GM04504 (cell line): Measurements from ENCODE around the gene RIMBP2.

Source experiments
- DNase-seq: peaks from one replicate; pipeline ENCODE4 v3.0.0-alpha.2; 2012; ENCODE audit warnings: low read depth

Gene RIMBP2

DNA sequence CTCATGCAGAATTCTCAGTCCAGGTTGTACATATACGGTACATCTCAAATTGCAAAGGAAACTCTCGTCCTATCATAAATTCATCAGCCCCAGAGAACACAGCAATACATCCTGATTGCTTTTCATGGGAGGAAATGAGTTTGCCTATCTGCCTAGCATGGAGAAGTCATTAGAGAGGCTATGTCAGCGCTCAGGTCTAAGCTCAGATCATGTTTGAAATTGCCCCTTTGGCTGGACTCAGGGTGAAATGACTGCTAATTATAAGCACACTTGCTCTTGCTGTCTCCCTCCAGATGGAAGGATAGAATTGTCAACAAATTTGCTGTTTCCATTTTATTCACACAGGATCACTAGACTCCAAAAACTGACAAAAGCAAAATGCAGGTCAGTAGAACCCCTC, 178.4 kb downstream of the RIMBP2 start:
- DNase-seq: no peak

DNA sequence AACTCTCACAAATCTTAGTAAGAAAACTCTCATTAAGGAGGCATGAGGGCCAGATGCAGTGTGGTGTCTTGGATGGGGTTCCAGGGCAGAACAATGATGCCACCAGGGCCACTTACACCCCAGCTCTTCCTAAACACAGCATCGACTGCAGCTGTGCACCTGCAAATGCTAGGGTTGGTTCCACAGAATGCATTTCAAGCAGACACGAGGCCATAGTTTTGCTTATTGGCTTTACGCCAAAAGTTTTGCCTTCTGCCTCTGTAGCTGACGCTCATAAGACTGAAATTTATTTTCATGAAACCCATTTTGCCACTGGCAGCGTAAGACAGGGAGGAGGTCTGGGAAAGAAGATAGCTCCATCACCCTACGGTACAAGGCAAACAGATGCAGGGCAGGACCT, 179.0 kb downstream of the RIMBP2 start:
- no peak for DNase-seq

DNA sequence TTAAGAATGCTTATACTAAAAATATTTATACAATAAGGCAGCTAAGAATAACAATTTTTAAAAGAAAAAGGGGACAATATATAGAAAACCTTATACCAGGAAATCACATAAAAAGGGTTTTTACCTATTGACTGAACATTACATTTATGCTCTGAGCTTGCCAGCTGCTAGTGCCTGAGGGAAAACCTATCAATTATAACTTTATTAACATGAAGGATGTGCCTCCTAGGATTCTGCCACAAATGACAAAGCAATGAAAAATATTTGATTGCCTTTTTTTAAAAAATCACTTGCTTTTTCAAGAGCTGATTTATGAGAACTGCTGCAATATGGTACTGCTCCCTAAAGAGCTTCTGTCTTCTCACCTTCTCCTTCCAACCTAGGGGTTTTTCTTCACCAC, 185.7 kb downstream of the RIMBP2 start:
- no peak for DNase-seq

DNA sequence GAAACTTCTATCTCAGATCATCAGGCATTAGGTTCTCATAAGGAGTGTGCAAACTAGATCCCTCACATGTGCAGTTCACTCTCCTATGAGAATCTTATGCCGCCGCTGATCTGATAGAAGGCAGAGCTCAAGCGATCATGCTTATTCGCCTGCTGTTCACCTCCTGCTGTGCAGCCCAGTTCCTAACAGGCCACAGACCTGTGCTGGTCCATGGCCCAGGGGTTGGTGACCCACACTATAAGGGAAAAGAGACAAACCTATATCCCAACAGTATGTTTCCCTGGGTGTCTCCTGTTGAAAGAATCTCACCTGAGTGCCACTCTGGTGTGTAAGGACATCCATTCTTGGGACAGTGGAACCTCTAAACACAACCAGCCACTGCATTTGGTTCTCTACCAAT, 186.3 kb downstream of the RIMBP2 start:
- no peak for DNase-seq

DNA sequence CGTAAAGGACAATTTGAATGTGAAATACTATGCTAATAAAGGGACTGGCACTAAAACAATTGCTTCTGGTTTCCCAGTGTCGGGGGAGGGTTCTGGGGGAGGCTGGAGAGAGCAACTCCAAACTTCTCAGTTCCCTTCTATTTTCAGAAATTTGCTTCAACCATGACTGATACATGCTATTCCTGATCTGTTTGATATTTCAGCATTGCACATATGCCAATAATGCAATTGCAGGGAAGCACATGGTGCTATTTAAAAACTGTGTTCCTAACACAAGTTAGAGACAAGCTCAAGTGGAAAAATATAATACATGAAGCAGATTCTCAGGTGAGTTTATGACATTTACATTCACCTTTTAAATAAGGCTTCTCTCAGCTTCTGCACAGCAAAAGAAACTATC, 188.9 kb downstream of the RIMBP2 start:
- DNase-seq: no peak

DNA sequence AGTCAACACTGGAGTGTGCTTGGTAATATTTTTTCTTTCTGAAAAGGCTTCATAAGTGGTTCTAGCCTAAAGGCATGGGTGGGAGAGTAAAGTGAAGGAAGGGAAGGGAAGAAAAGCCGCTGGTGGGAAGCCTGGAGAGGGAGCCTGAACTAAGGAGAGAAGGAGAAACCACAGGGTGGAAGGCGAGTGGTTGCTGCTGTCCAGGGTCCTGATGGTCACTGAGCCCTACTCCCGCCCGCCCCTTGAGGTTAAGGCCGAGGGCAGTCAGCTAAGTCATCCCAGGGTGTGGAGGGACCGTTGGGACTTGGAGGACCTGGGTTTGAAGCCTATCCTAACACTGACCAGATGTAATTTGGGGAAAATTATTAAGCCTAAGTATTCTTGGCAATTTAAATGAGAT, 189.3 kb downstream of the RIMBP2 start:
- no peak for DNase-seq

DNA sequence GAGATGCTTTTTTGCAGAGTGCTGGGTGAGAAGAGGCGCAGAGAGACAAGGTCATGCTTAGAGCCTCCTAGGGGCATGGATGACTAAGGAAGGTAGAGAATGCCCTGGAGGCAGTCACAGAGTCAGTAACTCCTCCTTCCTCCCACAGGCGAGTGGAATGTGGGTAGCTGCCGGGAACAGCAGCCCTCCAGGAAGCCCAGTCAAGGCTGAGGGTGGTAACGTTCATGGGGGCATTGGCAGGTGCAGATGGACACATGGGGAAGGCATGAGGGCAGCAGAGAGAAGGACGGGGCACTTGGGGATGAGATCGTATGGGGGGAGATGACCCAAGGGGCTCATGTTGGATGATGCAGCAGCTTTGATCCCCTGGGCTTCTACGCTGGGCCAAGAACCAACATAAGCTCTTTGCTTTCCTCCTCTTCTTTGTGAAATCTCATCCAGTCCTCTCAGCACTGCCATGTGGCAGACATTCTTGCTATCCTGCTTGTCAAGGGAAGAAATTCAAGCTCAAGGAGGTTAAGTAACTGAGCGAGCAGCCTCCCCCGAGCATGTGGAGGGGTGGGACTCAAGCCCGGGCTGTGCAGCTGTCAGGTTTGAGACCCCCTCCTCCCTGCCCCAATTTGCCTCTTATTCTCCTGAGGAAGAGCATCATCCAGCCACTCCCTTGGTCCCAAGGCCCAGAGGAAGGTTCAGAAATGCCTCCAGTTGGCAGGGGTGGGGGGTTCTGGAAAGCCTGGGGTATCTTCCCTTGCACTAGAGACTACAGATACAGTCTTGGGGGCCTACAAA, 190.5 kb downstream of the RIMBP2 start:
- no peak for DNase-seq

DNA sequence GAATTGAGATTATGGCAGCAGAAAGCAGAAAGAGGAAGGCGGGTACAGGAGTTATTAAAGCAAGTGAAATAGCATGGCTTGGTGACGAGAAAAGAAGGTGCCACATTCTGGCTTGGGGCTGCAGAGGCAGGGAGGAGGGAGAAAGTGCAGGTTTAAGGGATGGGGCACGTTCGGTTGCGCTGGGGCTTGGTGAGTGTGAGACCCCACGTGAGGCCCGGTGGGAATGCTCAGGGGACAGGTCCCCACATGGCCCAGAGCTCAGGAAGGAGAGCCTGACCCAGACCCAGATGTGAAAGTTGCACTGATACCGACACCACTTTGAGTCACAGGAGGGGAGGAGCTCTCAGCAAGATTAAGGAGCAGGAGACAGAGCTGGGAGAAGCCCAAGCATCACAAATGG, 191.3 kb downstream of the RIMBP2 start:
- DNase-seq: no peak

DNA sequence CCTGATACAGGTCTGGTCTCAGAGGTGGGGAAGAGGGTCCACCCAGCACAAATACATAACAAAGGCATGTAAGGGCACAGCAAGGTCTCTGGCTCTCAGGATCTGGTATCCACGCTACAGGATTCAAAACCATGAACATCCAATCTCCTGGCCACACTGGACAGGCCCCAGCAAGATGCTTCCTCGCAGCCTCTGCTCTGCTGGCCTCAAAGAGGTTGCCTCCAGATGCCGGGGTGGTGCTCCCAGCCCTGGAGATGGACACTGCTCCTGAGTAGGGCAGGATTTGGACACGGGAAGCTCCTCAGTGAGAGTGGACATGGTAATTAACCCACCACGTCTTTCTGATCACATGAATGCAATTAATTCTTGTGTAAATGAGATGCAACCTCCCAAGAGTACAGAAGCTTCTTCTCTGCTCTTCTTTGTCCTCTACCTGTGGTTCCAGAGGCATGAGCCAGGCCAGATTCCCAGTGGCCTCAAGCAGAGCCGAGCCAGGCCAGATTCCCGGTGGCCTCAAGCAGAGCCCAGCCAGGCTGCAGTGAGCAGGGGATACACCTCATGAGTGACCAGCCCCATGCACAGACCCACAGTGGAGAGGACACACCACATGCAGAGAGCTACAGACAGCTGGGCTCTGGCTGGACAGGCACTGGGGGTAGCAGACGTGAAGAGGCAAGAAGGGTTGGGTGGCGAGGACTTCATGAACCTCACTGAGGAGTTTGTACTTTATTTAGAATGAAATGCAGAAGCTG, 192.1 kb downstream of the RIMBP2 start:
- DNase-seq: no peak

DNA sequence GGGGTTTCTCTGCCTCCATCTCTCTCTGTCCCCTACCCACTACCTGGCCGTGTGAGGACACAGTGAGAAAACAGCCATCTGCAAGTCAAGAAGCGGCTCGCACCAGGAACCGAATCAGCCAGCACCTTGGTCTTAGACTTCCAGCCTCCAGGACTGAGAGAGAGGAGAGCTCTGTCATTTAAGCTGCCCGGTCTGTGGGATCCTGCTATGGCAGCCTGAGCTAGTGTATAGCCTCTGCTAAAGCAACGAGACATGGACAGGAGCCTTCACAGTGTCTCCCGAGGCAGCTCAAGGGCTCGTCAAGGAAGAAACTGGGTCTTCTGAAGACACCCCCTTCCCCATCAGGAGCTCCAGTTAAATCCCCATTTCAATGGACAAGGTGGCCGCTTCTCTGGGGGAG, 192.9 kb downstream of the RIMBP2 start:
- no peak for DNase-seq

DNA sequence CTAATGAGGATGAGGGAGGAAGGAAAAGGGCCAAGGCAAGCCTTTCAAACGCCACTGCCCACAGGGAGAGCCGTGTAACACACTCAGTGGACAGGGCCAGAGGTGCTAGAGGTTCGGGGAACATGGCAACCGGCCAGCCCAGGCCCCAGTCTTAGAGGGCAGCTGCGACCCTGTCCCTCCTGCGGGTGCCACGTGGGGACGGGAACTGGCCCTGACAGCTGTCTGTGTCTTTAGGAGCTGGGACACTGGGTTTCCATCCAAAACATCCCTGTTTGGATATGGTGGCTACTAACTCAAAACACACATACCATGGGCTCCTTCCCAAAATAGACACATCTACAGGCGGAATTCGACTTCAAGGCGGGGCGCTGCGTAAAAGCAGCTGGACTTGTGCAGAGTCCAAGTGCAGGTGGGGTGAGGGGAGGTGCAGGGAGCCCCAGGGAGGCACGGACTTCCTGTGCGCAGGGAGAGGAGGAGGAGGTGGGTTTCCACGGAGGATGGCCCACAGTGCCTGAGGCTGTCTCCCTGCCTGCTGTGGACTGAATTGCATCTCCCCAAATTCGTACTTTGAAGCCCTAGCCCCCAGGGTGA, 193.8 kb downstream of the RIMBP2 start:
- DNase-seq: no peak

DNA sequence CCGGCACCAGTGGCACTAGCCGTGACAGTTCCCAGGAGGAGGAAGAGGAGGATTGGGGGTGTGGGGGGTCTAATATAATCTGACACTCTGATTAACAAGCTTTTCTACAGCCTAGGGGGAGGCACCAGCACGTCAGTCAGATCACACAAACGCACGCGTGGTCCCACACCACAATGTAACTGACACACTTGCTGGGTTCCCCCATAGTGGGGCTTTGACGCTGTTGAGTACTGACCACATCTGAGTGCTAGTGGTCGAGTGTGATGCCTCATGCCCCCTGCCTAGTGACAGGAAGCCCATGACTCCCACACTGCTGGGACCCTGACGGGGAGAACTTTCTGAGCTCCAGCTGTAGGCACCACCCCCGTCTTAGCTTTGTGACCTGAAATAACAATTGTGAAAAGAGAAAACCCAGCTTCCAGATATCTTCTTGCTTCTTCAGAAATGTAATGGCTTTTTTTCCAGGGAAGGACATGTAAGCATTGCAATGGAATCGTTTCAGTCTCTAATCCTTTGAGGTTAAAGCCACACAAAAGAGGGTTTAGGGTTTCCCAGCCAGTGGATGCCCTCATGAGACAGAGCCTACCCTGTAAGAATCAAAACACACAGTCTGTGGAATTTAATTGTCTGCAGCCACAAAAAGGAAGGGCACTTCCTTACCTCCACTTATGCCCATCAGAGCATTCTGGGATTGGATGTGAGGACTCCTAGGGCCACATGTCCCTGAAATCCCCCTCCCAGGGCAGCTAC, 194.5 kb downstream of the RIMBP2 start:
- no peak for DNase-seq

DNA sequence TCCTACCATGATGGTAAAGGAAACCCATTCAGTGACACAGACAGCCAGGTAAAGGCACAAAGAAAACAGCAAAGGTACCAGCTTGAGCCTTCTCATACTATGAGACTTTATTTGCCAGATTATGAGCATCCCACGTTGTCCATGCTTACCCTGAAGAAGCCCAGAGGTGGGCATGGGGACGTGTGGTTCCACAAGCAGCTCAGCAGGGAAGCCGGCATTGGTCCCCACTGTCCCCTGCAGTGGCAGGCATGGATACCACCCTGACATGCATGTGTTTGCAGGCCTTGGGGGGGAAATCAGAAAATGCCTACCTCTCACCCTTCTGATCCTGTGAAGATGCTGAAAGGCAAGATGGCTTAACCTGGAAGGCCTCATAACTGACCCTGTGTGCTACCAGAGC, 195.3 kb downstream of the RIMBP2 start:
- no peak for DNase-seq

DNA sequence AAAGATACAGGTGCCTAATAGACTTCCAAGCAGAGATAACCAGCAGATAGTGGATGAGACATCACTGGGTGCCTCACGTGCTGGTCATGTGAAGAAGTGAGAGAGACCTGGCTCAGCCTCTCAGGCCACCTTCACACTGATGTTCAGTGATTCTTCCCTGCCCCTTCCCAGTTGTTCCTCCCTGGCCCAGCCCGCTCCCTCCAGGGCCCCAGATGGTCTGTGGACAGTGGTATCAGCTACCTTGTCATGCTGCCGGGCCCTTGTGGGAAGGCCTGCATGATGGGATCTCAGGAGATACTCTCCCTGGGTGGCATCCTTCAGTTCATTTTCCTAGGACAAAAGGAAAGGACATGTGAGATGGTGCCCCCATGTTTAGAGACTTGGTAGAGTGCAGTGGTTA, 198.5 kb downstream of the RIMBP2 start:
- no peak for DNase-seq

DNA sequence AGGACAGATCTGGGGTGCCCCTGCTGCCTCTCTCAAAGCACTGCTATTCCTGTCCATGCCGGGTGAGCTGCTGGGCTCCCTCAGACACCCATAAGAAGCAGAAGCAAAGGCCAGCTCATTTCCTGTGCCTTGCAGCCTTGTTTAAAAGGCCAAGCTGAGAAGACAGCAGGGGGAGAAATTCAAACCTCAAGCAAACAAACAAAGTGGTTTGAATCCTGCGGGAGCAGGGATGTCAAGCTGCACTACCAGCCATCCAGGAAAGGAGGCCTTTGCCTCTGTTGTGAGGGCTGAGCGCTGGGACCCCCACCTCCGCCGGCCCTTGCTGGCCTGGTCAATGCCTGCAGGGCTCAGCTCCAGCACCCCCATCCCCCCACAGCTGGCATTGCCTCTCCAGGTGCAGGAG, 201.9 kb downstream of the RIMBP2 start:
- DNase-seq: no peak

DNA sequence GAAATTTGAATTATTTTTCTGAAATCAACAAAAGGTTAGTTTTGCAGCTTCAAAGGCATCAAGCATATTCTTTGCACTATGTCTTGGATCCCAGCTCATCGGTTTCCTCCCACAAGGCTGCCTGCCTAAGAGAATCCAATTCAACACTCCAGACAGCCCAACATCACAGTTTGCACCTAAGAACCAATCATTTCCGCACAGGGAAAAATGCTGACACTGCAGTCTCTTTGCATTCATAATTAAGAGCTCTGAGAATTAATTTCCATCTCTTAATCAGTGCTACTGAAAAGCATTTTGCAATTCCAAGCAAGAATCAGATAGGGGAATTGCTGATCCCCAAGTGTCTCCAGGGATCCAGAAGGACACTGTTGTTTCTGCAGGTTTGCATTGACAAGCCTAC, 202.5 kb downstream of the RIMBP2 start:
- DNase-seq: no peak

DNA sequence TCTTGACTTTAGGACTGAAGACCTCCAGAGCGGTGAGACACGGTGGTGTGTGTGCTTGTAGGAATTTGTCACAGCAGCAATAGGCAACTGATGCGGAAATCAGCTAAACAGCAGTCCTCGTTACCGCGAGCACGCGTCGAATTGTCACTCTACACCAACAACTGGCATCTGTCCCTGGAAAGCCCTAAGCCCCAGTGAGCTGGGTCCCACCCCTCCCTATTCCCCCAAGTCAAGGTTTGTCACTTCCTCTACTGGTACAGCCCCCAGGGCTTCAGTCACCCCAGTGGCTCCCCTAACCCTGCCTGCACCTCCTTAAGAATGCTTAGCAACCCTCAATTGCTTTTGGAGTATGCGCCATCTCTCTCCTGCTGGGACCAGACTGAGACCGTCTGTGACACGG, 204.8 kb downstream of the RIMBP2 start:
- DNase-seq: no peak

DNA sequence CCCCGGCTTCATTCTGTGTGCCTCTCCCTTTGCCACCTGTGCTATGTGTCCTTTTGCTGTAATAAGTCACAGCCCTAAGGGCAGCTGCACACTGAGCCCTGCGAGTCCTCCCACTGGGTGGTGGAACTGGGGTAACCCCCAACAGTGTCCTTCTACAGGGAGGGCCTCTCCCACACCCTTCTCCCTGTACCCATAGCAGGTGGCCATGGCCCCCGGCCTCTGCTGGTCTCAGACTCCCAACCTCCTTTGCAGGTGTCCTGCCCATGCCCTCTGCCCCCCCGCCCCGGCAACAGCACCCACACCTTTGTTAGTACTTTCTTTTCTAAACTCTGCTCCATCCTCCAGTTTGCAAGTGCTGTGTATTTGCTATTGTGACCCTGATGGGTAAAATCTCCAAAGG, 206.6 kb downstream of the RIMBP2 start:
- DNase-seq: no peak

DNA sequence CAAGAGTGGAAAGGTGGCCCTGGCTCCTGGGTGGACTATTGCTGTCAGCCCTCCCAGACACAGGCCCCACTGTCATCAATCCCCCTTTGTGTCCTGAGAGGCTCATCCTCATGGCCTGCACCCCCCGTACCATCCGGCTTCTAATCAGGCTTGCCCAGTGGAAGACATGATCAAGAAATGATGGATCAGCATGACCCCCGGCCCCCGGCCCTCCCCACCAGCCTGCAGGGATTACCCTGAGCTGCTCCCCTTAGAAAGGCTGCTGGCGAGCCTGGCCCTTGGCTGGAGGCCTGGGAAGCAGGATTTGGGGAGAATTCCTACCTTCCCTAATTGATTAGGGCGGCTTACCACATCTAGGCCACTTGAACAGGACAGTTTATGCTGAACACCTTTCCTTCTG, 207.3 kb downstream of the RIMBP2 start:
- no peak for DNase-seq

DNA sequence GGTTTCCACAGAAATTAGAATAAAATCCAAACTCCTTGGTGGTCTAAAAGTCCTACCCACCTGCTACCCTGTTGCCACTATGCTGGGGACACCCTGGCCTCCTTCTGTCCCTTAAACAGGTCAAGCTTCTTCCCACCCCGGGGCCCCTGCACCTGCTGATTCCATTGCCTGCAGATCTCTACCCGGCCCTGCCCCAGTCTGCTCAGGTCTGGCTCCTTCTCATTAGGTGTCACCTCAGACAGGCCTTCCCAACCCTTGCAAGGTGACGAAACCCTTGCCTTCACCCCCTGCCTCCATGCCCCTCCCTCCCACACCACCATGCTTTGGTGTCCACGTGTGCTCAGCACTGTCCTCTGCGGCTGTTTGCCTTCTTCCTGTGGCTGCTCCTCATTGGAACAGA, 207.8 kb downstream of the RIMBP2 start:
- no peak for DNase-seq

DNA sequence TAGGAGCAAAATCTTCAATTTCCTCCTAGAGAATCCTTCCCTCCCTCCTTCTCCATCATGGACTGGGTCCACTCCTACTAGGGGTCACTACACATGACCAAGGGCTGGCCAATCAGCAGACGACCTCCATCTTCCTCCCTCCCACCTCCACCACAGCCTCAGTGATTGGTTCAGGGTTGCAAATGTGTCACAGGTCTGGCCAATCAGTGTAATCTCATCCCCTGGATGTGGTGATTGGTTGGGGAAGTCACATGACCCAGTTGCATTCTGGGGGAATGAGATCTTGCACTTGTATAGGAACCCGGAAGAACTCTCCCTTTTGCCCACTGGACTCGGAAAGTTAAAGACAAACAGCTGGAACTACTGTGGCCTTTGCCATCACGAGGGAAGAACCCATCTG, 209.3 kb downstream of the RIMBP2 start:
- DNase-seq: no peak

DNA sequence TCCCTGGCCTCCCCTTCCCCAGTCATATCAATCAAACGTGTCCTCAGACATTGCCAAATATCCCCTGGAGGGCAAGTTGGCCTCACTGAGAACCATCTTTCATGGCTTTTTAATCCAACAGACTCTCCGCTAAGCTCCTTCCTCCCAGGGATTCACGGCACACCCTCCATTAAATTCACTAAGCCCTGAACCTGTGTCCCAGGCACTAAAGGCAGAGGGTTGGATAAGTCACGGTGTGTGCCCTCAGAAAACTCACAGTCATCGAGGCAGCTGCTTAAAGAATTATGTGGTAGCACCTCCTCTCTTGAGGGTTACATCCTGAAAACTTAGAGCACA, 211.3 kb downstream of the RIMBP2 start:
- no peak for DNase-seq
